Measurements from ENCODE around the gene FERMT1.

DNA sequence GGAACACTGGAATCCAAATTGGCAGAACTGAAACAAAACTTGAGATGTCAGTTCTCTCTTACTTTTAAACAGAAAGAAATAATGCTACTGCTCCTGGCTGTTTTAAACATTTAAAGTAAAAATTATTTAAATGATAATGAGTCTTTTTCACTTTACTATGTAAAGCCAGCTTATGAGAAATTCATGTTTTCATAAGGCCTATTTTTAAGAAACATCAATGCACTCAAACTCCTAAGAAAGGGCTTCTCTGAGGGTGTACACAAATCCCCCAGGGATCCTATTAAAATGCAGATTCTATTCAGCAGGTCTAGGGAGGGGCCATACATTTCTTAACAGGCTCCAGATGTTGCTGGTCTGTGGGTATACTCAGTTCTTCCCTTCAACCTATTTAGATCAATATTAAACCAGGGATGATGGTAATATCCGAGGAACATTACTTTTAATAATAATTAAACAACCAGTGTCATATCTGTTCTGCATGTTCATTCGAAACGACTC, 2.3 kb downstream of the FERMT1 start:
- TF ChIP-seq, protein P1, sequence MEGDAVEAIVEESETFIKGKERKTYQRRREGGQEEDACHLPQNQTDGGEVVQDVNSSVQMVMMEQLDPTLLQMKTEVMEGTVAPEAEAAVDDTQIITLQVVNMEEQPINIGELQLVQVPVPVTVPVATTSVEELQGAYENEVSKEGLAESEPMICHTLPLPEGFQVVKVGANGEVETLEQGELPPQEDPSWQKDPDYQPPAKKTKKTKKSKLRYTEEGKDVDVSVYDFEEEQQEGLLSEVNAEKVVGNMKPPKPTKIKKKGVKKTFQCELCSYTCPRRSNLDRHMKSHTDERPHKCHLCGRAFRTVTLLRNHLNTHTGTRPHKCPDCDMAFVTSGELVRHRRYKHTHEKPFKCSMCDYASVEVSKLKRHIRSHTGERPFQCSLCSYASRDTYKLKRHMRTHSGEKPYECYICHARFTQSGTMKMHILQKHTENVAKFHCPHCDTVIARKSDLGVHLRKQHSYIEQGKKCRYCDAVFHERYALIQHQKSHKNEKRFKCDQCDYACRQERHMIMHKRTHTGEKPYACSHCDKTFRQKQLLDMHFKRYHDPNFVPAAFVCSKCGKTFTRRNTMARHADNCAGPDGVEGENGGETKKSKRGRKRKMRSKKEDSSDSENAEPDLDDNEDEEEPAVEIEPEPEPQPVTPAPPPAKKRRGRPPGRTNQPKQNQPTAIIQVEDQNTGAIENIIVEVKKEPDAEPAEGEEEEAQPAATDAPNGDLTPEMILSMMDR (IDR thresholded peaks at IDR 0.05): no peak
- TF ChIP-seq EZH2 (IDR thresholded peaks at IDR 0.05; ENCODE audit: borderline replicate concordance, insufficient read depth, low read depth, low read length, poor library complexity, severe bottlenecking): no peak

Data from B cell (primary cell).